NB4 (cell line): ENCODE measurements around the gene RAB15.

Source experiments
- MYC ChIP-seq: IDR thresholded peaks from 2 replicates; pipeline ENCODE4 v1.6.1; 2011; ENCODE audit warnings: low read depth, low read length
- POLR2A ChIP-seq: IDR thresholded peaks from 2 replicates; pipeline ENCODE4 v1.6.1; 2011; ENCODE audit warnings: mild to moderate bottlenecking; ENCODE audit not compliant: insufficient read length; ENCODE audit errors: extremely low read depth
- TF ChIP-seq, protein P1 (sequence below): IDR thresholded peaks from one replicate; pipeline ENCODE4 v1.5.1; 2012; ENCODE audit warnings: low read depth, low read length

DNA sequence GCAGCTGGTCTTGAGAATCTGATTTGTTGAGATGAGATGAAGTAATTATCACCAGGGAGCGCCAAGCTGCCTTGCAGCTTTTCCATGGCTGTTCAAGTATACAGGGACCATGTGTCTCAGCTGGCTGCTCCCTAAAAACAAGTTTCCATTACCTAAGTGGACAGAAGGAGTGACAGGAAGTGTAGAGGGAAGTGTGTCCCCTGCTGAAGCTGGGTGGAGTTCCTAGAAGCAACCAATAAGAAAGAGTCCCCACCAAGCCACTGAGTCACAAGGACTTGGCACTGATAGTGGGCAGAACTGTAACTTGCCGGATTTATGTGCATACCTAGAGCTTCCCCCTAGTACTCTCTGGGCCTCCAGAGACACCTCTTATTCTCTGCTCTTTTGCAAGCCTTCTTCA lies 28.1 kb downstream of the RAB15 start:
- no peak for TF ChIP-seq MYC
- TF ChIP-seq POLR2A = no peak
- TF ChIP-seq, protein P1, sequence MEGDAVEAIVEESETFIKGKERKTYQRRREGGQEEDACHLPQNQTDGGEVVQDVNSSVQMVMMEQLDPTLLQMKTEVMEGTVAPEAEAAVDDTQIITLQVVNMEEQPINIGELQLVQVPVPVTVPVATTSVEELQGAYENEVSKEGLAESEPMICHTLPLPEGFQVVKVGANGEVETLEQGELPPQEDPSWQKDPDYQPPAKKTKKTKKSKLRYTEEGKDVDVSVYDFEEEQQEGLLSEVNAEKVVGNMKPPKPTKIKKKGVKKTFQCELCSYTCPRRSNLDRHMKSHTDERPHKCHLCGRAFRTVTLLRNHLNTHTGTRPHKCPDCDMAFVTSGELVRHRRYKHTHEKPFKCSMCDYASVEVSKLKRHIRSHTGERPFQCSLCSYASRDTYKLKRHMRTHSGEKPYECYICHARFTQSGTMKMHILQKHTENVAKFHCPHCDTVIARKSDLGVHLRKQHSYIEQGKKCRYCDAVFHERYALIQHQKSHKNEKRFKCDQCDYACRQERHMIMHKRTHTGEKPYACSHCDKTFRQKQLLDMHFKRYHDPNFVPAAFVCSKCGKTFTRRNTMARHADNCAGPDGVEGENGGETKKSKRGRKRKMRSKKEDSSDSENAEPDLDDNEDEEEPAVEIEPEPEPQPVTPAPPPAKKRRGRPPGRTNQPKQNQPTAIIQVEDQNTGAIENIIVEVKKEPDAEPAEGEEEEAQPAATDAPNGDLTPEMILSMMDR = no peak
